ENCODE results near the gene ZBTB17. TPM values are rescaled to one million over a fixed set of nuclear protein-coding genes. Genes with fewer than 3 reads are reported as not detected.

ZBTB17 gene
- total RNA-seq, 1 experiment from 2014 or later = 44.2 TPM

- Histone ChIP-seq H3K27me3 (ENCODE audit: low read length) (no peaks in the 10 kb centered on the region), H3K9me3 (ENCODE audit: low read length) (no peaks in the 10 kb centered on the region), H3K4me1 (ENCODE audit: insufficient read depth, low read length) (peaks cover 5% of the 10 kb centered on the region; the same call in 1 of the 2 replicates), H4K20me1 (ENCODE audit: low read length) (no peaks in the 10 kb centered on the region), H3K27ac (ENCODE audit: low read length) (no peak overlapping the region), H3K4me2 (ENCODE audit: low read length) (no peak overlapping the region), H3K36me3 (ENCODE audit: low read depth, low read length) (peaks cover 23% of the 10 kb centered on the region; the same call in 1 of the 2 replicates), H3K9me2 (replicated peaks; ENCODE audit: low read length) (no peaks in the 10 kb centered on the region), H3K9ac (ENCODE audit: low read length) (no peak overlapping the region), H3K4me3 (ENCODE audit: low read length) (no peak overlapping the region), H3K79me2 (ENCODE audit: low read length) (peaks cover 24% of the 10 kb centered on the region), H3F3A (ENCODE audit: low read length, unreplicated experiment) (no peaks in the 10 kb centered on the region), H2AFZ (ENCODE audit: low read length) (no peak overlapping the region)
- intact Hi-C loops (cut with micrococcal nuclease) = no loop called here
- TF ChIP-seq EZH2 (IDR thresholded peaks at IDR 0.05; ENCODE audit: low read length, unreplicated experiment) (no peak), EZH2phosphoT487 (IDR thresholded peaks at IDR 0.05; ENCODE audit: borderline replicate concordance, low read length) (no peak), CTCF (conservative IDR thresholded peaks at IDR 0.05; ENCODE audit: low read depth, low read length) (no peak)
- ChIA-PET POLR2A (ENCODE audit: unreplicated experiment) (no interaction called here), CTCF (no interaction called here)
- no TSS peak for BruUV-seq (replicated peaks)
- no peak for ATAC-seq
- DNase-seq = no peak
Measured at GRCh38 chr1:15945832-15946448, 30.0 kb downstream of the ZBTB17 start.

GRCh38 chr1:15945011-15945831 lies 30.7 kb downstream of the ZBTB17 start:
- Histone ChIP-seq H3K4me3 (ENCODE audit: low read length) (no peak overlapping the region), H3K9ac (ENCODE audit: low read length) (no peak overlapping the region), H2AFZ (ENCODE audit: low read length) (no peak overlapping the region), H4K20me1 (ENCODE audit: low read length) (no peaks in the 10 kb centered on the region), H3K9me3 (ENCODE audit: low read length) (no peaks in the 10 kb centered on the region), H3K4me2 (ENCODE audit: low read length) (no peak overlapping the region), H3K27ac (ENCODE audit: low read length) (no peak overlapping the region), H3K9me2 (replicated peaks; ENCODE audit: low read length) (no peaks in the 10 kb centered on the region), H3F3A (ENCODE audit: low read length, unreplicated experiment) (no peaks in the 10 kb centered on the region), H3K27me3 (ENCODE audit: low read length) (no peaks in the 10 kb centered on the region), H3K79me2 (ENCODE audit: low read length) (peaks cover 17% of the 10 kb centered on the region), H3K36me3 (ENCODE audit: low read depth, low read length) (peaks cover 27% of the 10 kb centered on the region; the same call in 1 of the 2 replicates), H3K4me1 (ENCODE audit: insufficient read depth, low read length) (no peaks in the 10 kb centered on the region)
- ChIA-PET CTCF (no interaction called here), POLR2A (ENCODE audit: unreplicated experiment) (no interaction called here)
- BruUV-seq (replicated peaks) = no TSS peak
- intact Hi-C loops (cut with micrococcal nuclease) = no loop called here
- TF ChIP-seq EZH2 (IDR thresholded peaks at IDR 0.05; ENCODE audit: low read length, unreplicated experiment) = no peak
- TF ChIP-seq CTCF (conservative IDR thresholded peaks at IDR 0.05; ENCODE audit: low read depth, low read length) = no peak
- no peak for TF ChIP-seq EZH2phosphoT487 (IDR thresholded peaks at IDR 0.05; ENCODE audit: borderline replicate concordance, low read length)
- ATAC-seq (no peak), DNase-seq (no peak)

Measured in PC-3 (cell line).